ENCODE data around the gene ZBTB16. TPM values are rescaled to one million over a fixed set of nuclear protein-coding genes. Genes with fewer than 3 reads are reported as not detected.

ZBTB16 gene
- total and polyA plus RNA-seq, 4 donors, result 8.9 to 140 (median 34.5) TPM

DNA sequence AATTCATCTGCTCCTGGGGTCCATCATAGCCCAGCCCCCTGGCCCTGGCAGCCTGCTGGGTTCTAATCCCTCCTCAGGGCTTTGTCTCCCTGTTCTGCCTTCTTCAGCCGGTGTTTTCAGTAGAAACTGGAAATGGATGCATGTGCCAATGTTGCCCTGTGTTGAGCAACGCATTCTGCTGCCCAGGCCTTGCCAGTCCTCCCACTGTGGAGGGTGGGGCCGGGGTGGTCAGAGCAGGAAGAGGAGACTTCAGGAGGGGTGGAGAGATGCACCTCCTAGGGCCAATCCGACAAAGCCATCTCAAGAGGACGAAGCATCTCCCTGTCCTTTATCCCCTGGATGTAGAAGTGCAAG lies 27.6 kb upstream of the ZBTB16 start:
- TF ChIP-seq FOXA2 (IDR thresholded peaks at IDR 0.05) (no peak), CTCF (IDR thresholded peaks at IDR 0.05; ENCODE audit: low read depth, low read length, missing input control) (no peak), SP1 (IDR thresholded peaks at IDR 0.05) (no peak), RAD21 (IDR thresholded peaks at IDR 0.05) (no peak), GABPA (IDR thresholded peaks at IDR 0.05 in 1 of 2, conservative IDR thresholded peaks at IDR 0.05 in 1 of 2) (no peak), EGR1 (IDR thresholded peaks at IDR 0.05; ENCODE audit: low read depth in 2 of 2) (no peak), REST (IDR thresholded peaks at IDR 0.05) (no peak), MAX (IDR thresholded peaks at IDR 0.05) (no peak)
- 65% methylated on average over 5 of the region's 5 CpGs for WGBS
- H3K9ac ChIP-seq (ENCODE audit: low read depth in 1 of 2, low read length in 2 of 2), result no peak overlapping the region
- H3K4me3 ChIP-seq (ENCODE audit: low read depth in 1 of 3, low read length in 3 of 3), result no peak overlapping the region
- DNase-seq (ENCODE audit: low spot score), result no peak
- no peaks in the 10 kb centered on the region for H3K9me3 ChIP-seq (ENCODE audit: control insufficient read depth in 4 of 4, low read length in 3 of 4)
- H3K4me1 ChIP-seq (ENCODE audit: control insufficient read depth in 4 of 4, insufficient read depth in 4 of 4, low read length in 3 of 4), result peaks cover 3 to 16% (median 8%) of the 10 kb centered on the region in 4 donors
- H3K27ac ChIP-seq (ENCODE audit: low read depth in 1 of 2, low read length in 2 of 2), result no peak overlapping the region
- H3K27me3 ChIP-seq (ENCODE audit: control insufficient read depth in 4 of 4, insufficient read depth in 4 of 4, low read length in 3 of 4), result no peaks in the 10 kb centered on the region
- H3K36me3 ChIP-seq (ENCODE audit: control insufficient read depth in 4 of 4, insufficient read depth in 3 of 4, low read depth in 1 of 4, low read length in 3 of 4), result no peaks in the 10 kb centered on the region

DNA sequence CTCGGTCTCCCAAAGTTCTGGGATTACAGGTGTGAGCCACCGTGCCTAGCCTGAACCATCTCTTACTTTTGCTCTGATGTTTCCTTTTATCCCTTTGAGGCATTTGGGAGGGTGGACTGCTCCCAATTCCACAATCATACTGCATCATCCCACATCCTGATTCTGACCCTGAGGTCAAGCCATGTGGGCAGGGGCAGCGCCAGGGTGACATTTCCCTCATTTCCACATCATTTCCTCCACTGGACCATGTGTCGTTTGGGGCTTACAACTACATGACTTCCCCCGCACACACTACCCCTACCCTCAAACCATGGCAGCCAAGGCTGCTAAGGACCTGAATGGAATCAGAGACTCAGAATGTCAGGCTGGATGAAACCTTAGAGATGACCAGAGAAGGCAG lies 26.4 kb upstream of the ZBTB16 start:
- no peak for DNase-seq (ENCODE audit: low spot score)
- Histone ChIP-seq H3K4me1 (ENCODE audit: control insufficient read depth in 4 of 4, insufficient read depth in 4 of 4, low read length in 3 of 4) (peaks cover 4 to 16% (median 8%) of the 10 kb centered on the region in 4 donors), H3K9me3 (ENCODE audit: control insufficient read depth in 4 of 4, low read length in 3 of 4) (no peaks in the 10 kb centered on the region), H3K9ac (ENCODE audit: low read depth in 1 of 2, low read length in 2 of 2) (no peak overlapping the region), H3K27me3 (ENCODE audit: control insufficient read depth in 4 of 4, insufficient read depth in 4 of 4, low read length in 3 of 4) (no peaks in the 10 kb centered on the region), H3K4me3 (ENCODE audit: low read depth in 1 of 3, low read length in 3 of 3) (no peak overlapping the region), H3K27ac (ENCODE audit: low read depth in 1 of 2, low read length in 2 of 2) (no peak overlapping the region), H3K36me3 (ENCODE audit: control insufficient read depth in 4 of 4, insufficient read depth in 3 of 4, low read depth in 1 of 4, low read length in 3 of 4) (no peaks in the 10 kb centered on the region)
- no peak for TF ChIP-seq CTCF (IDR thresholded peaks at IDR 0.05; ENCODE audit: low read depth, low read length, missing input control)
- no peak for TF ChIP-seq MAX (IDR thresholded peaks at IDR 0.05)
- TF ChIP-seq EGR1 (IDR thresholded peaks at IDR 0.05; ENCODE audit: low read depth in 2 of 2), result no peak
- no peak for TF ChIP-seq JUND (IDR thresholded peaks at IDR 0.05)
- TF ChIP-seq NR2F2 (IDR thresholded peaks at IDR 0.05), result no peak
- TF ChIP-seq SP1 (IDR thresholded peaks at IDR 0.05), result no peak
- TF ChIP-seq FOXA1 (IDR thresholded peaks at IDR 0.05), result no peak
- no peak for TF ChIP-seq HNF4G (IDR thresholded peaks at IDR 0.05)
- no peak for TF ChIP-seq RXRA (IDR thresholded peaks at IDR 0.05)
- no peak for TF ChIP-seq ZBTB33 (IDR thresholded peaks at IDR 0.05)
- no peak for TF ChIP-seq HNF4A (conservative IDR thresholded peaks at IDR 0.05)
- TF ChIP-seq FOXA2 (IDR thresholded peaks at IDR 0.05), result no peak
- no peak for TF ChIP-seq RAD21 (IDR thresholded peaks at IDR 0.05)
- TF ChIP-seq REST (IDR thresholded peaks at IDR 0.05), result no peak
- 87% methylated on average over 5 of the region's 5 CpGs for WGBS

Data from liver (tissue), 9 donors.